PFSK-1 (cell line): Measurements from ENCODE around the gene FBXW11.

Source experiments
- FOXP2 ChIP-seq: optimal IDR thresholded peaks from 2 replicates; pipeline ENCODE3; 2011; ENCODE audit warnings: borderline replicate concordance, control low read depth, inconsistent platforms; ENCODE audit not compliant: insufficient read depth; ENCODE audit errors: extremely low read length, extremely low read depth
- POLR2AphosphoS5 ChIP-seq: IDR thresholded peaks from 2 replicates; pipeline ENCODE4 v1.6.1; 2012; ENCODE audit warnings: low read depth, mild to moderate bottlenecking, control low read depth, low read length, moderate library complexity
- SIN3A ChIP-seq: IDR thresholded peaks from 2 replicates; pipeline ENCODE4 v1.6.1; 2012; ENCODE audit warnings: mild to moderate bottlenecking, low read length, moderate library complexity, borderline replicate concordance; ENCODE audit not compliant: insufficient read depth
- TAF1 ChIP-seq: IDR thresholded peaks from 2 replicates; pipeline ENCODE4 v1.6.1; 2012; ENCODE audit warnings: low read length, control low read depth, borderline replicate concordance; ENCODE audit not compliant: insufficient read depth
- TF ChIP-seq, protein P1 (sequence below), 2 experiments: IDR thresholded peaks; 2 replicates each; pipeline versions ENCODE4 v1.6.1 to v1.8.0; 2011 to 2012; ENCODE audit warnings: low read depth in 2 of 2, low read length in 2 of 2, control low read depth in 1 of 2, inconsistent platforms in 1 of 2, mild to moderate bottlenecking in 1 of 2, moderate library complexity in 1 of 2; ENCODE audit not compliant: insufficient read depth in 1 of 2

The FBXW11 gene

DNA sequence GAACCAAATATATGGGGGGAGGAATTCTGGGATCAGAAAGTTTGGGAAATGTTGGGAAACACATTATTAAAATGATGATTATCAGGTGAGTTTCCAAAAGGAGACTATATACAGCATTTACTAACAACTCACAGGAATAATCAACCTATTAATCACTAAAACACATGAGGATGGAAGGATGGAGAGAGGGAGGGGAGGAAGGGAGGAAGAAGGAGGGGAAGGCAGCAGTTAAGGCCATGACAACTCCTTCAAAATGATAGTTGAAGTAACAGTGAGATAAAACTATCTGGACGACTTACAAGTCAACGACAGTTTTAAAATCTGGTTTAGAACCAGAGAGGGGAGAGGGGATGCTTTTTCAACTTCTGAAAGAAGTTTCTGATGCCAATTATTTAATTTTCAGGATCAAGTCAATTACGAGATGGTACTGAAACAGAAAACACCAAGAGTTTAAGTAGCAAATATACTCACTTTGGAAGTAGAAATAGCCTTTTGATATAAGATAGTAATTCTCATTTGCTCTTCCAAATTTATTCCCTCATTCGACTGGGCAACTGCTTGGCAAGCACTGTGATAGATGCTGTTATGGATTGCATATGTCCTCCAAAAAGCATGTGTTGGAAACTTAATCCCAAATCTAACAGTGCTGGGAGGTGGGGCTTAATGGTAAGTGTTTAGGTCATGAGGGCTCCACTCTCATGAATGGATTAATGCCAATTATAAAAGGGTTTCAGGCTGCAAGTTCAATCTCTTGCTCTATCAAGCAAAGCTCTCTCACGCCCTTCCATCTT is 30.4 kb downstream of the FBXW11 start:
- TF ChIP-seq SIN3A (no peak), FOXP2 (no peak), TAF1 (no peak), POLR2AphosphoS5 (no peak)
- TF ChIP-seq, protein P1, sequence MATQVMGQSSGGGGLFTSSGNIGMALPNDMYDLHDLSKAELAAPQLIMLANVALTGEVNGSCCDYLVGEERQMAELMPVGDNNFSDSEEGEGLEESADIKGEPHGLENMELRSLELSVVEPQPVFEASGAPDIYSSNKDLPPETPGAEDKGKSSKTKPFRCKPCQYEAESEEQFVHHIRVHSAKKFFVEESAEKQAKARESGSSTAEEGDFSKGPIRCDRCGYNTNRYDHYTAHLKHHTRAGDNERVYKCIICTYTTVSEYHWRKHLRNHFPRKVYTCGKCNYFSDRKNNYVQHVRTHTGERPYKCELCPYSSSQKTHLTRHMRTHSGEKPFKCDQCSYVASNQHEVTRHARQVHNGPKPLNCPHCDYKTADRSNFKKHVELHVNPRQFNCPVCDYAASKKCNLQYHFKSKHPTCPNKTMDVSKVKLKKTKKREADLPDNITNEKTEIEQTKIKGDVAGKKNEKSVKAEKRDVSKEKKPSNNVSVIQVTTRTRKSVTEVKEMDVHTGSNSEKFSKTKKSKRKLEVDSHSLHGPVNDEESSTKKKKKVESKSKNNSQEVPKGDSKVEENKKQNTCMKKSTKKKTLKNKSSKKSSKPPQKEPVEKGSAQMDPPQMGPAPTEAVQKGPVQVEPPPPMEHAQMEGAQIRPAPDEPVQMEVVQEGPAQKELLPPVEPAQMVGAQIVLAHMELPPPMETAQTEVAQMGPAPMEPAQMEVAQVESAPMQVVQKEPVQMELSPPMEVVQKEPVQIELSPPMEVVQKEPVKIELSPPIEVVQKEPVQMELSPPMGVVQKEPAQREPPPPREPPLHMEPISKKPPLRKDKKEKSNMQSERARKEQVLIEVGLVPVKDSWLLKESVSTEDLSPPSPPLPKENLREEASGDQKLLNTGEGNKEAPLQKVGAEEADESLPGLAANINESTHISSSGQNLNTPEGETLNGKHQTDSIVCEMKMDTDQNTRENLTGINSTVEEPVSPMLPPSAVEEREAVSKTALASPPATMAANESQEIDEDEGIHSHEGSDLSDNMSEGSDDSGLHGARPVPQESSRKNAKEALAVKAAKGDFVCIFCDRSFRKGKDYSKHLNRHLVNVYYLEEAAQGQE (IDR thresholded peaks at IDR 0.05; ENCODE audit: insufficient read depth in 1 of 2, low read depth in 2 of 2, low read length in 2 of 2): no peak

DNA sequence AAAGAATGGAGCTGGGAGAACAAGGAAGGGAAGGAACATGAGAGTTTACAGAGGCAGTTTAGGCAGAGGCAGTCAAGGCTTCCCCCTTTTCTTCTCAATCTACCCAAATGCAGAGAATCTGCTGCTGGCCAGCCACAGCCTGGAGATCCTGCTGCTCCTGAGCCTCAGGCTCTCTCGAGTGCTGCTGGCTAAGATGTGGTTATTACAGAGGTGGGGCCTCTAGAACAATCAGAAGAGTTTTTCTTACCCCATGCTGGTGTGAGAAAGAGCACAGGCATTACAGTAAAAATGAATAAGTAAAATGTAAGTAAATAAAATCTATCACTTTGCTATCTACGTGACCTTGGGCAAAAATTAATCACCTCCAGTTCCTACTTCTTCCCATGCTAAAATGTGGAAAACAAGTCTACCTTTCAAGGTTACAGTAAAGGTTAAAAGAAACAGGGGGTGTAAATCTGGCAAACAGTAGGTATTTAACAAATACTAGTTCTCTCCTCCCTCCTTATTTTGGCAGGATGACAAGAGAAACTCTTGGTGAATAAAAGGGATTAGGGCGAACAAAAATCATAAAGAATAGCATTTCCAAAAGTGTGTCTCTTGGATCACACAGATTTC is 31.1 kb downstream of the FBXW11 start:
- TF ChIP-seq FOXP2: no peak
- TF ChIP-seq, protein P1 (IDR thresholded peaks at IDR 0.05; ENCODE audit: insufficient read depth in 1 of 2, low read depth in 2 of 2, low read length in 2 of 2): no peak
- no peak for TF ChIP-seq TAF1
- no peak for TF ChIP-seq POLR2AphosphoS5

DNA sequence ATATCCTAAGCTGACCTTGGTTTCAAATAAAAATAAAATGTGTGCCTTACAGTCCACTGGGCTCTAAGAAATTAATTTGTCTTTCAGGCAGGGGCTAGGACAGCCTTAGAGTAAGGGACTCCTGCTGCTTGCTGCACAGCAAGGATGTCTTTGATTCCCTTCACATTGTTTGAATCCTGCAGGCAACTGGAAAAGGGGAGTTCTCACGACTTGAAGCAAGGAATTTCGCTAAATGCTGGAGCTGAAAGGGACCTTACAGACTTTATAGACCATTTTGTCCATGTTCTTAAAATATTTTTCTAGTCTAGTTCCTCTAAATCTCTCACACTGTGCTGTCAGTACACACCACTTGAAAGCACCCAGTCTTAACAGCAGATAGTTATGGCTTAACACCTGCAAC is 35.6 kb downstream of the FBXW11 start:
- TF ChIP-seq, protein P1 (IDR thresholded peaks at IDR 0.05; ENCODE audit: insufficient read depth in 1 of 2, low read depth in 2 of 2, low read length in 2 of 2): no peak
- no peak for TF ChIP-seq POLR2AphosphoS5
- no peak for TF ChIP-seq SIN3A
- TF ChIP-seq FOXP2: no peak
- no peak for TF ChIP-seq TAF1

DNA sequence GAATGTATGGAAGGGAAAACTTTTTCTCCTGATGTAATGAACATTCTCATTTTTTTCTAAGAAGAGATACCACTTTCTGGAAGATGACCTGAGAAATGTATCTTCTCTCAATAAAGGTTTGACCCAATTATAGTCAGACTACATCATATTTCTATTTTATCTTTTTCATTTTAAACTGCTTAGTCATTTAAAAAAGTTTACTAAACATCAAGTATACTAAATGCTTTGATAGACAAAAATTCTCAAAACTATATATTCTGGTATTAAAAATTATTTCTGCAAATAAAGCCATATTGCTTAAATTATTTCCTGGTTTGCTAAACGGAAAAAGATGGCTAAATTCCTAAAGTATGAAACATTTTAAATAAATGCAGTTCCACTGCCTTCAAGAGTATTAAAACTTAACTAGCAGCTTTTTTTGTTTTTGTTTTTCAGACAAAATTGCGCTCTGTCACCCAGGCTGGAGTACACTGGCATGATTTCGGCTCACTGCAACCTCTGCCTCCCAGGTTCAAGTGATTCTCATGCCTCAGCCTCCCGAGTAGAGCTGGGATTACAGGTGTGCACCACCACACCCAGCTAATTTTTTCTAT is 37.1 kb downstream of the FBXW11 start:
- no peak for TF ChIP-seq TAF1
- TF ChIP-seq POLR2AphosphoS5: no peak
- no peak for TF ChIP-seq FOXP2
- TF ChIP-seq, protein P1 (IDR thresholded peaks at IDR 0.05; ENCODE audit: insufficient read depth in 1 of 2, low read depth in 2 of 2, low read length in 2 of 2): no peak
- TF ChIP-seq SIN3A: no peak
